Spleen (tissue), 7 donors: ENCODE data around the gene NPIPA1.
"Not testable (repeated sequence)": the region's sequence is repeated elsewhere in the genome, so short reads cannot be mapped to it uniquely, and the experiment has no call there.

Experiments
- POLR2A ChIP-seq, 3 donors: fragments of 450-650 bp; IDR thresholded peaks; one replicate each; pipeline ENCODE4 v1.5.1; 2017; ENCODE audit warnings: antibody characterized with exemption in 3 of 3, mild to moderate bottlenecking in 1 of 3
- POLR2AphosphoS5 ChIP-seq, 3 donors: sonication (generic); formaldehyde crosslinking; IDR thresholded peaks; one replicate each; pipeline ENCODE4 v1.5.1; 2017; ENCODE audit warnings: antibody characterized with exemption in 3 of 3
- TF ChIP-seq, protein P1 (sequence below), 11 experiments: fragments of 200-600 bp in 7 of 11; fragments of 450-650 bp in 4 of 11; sonication (generic) in 4 of 11; IDR thresholded peaks in 8 of 11; conservative IDR thresholded peaks in 3 of 11; 1 replicate in 7 of 11; 2 replicates in 4 of 11; pipeline versions ENCODE4 v1.4.0 to v1.8.0; 2016 to 2021; ENCODE audit warnings: antibody characterized with exemption in 11 of 11, inconsistent platforms in 4 of 11, mild to moderate bottlenecking in 1 of 11
- donor health status: DM: no; HTN: no; CAD: no; lungs with moderate emphysema.
- donor health status: DM: no; HTN: no; CAD: no.
- donor health status: DM: no; HTN: no; CAD: no.

GRCh38 chr16:14993277-14994151 lies 56.3 kb downstream of the NPIPA1 start:
- TF ChIP-seq, protein P1, sequence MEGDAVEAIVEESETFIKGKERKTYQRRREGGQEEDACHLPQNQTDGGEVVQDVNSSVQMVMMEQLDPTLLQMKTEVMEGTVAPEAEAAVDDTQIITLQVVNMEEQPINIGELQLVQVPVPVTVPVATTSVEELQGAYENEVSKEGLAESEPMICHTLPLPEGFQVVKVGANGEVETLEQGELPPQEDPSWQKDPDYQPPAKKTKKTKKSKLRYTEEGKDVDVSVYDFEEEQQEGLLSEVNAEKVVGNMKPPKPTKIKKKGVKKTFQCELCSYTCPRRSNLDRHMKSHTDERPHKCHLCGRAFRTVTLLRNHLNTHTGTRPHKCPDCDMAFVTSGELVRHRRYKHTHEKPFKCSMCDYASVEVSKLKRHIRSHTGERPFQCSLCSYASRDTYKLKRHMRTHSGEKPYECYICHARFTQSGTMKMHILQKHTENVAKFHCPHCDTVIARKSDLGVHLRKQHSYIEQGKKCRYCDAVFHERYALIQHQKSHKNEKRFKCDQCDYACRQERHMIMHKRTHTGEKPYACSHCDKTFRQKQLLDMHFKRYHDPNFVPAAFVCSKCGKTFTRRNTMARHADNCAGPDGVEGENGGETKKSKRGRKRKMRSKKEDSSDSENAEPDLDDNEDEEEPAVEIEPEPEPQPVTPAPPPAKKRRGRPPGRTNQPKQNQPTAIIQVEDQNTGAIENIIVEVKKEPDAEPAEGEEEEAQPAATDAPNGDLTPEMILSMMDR (IDR thresholded peaks at IDR 0.05 in 8 of 11, conservative IDR thresholded peaks at IDR 0.05 in 3 of 11): not testable (repeated sequence)
- TF ChIP-seq POLR2A, POLR2AphosphoS5 (IDR thresholded peaks at IDR 0.05): not testable (repeated sequence)
